Kidney epithelial cell (primary cell): ENCODE measurements around the gene ERICH2. TPM values are rescaled to one million over a fixed set of nuclear protein-coding genes. Genes with fewer than 3 reads are reported as not detected.
"Not testable (repeated sequence)": the region's sequence is repeated elsewhere in the genome, so short reads cannot be mapped to it uniquely, and the experiment has no call there.

Experiments
- DNase-seq: peaks from one replicate; pipeline ENCODE4 v3.0.0-alpha.2; 2010; ENCODE audit warnings: low read depth
- H3K27me3 ChIP-seq: 2 replicates; pipeline ENCODE4 v1.6.0; 2011; ENCODE audit warnings: low read length; ENCODE audit not compliant: control insufficient read depth, insufficient read depth
- H3K36me3 ChIP-seq: 2 replicates; pipeline ENCODE4 v1.5.1; 2011; ENCODE audit warnings: low read length; ENCODE audit not compliant: control insufficient read depth, insufficient read depth
- H3K4me3 ChIP-seq: 2 replicates; pipeline ENCODE4 v1.5.1; 2011; ENCODE audit warnings: low read depth, mild to moderate bottlenecking, control low read depth, low read length
- CTCF ChIP-seq: IDR thresholded peaks from 2 replicates; pipeline ENCODE4 v1.5.1; 2011; ENCODE audit warnings: mild to moderate bottlenecking, moderate library complexity, low read length, control low read depth, inconsistent platforms; ENCODE audit not compliant: insufficient read depth, poor library complexity, severe bottlenecking
- total RNA-seq: library from RNA; depleted of rRNA; stranded (reverse); fragments of >200 nt; gene quantifications from 2 replicates; pipeline ENCODE4 v1.2.3, GENCODE V29; 2015

The ERICH2 gene
- 0.50 and 0.89 TPM in 2 replicates for total RNA-seq

GRCh38 chr2:170770008-170770605 lies at the start of gene ERICH2:
Gene ERICH2, plus strand, starts transcription at chr2:170770378. Its CDS starts 304 bp downstream, at chr2:170770682.
- peak; percentile 29 for DNase-seq

GRCh38 chr2:170721678-170722077 lies 48.5 kb upstream of the ERICH2 start:
- H3K27me3 ChIP-seq: peaks cover 16% of the 10 kb centered on the region
- H3K4me3 ChIP-seq: no peak overlapping the region
- no peak for TF ChIP-seq CTCF
- H3K36me3 ChIP-seq: no peaks in the 10 kb centered on the region
- DNase-seq: no peak

More at GRCh38 chr2:170770008-170770605, at the start of gene ERICH2:
- peak; percentile 19 for TF ChIP-seq CTCF
- Histone ChIP-seq H3K36me3 (no peaks in the 10 kb centered on the region), H3K27me3 (peaks cover 4% of the 10 kb centered on the region), H3K4me3 (peak within 1 kb of the TSS; percentile 69)

GRCh38 chr2:170722301-170722700 lies 47.9 kb upstream of the ERICH2 start:
- DNase-seq: no peak
- Histone ChIP-seq H3K4me3 (no peak overlapping the region), H3K36me3 (no peaks in the 10 kb centered on the region), H3K27me3 (peaks cover 10% of the 10 kb centered on the region)
- no peak for TF ChIP-seq CTCF

GRCh38 chr2:170723446-170723958 lies 46.7 kb upstream of the ERICH2 start:
- no peak overlapping the region for H3K4me3 ChIP-seq
- no peak for TF ChIP-seq CTCF
- H3K27me3 ChIP-seq: no peaks in the 10 kb centered on the region
- H3K36me3 ChIP-seq: no peaks in the 10 kb centered on the region
- DNase-seq: no peak

- DNase-seq: no peak
- TF ChIP-seq CTCF: no peak
- no peak overlapping the region for H3K4me3 ChIP-seq
- H3K36me3 ChIP-seq: no peaks in the 10 kb centered on the region
- no peaks in the 10 kb centered on the region for H3K27me3 ChIP-seq
Measured at GRCh38 chr2:170733798-170734600, 36.2 kb upstream of the ERICH2 start.

- DNase-seq, H3K4me3 ChIP-seq, H3K27me3 ChIP-seq, H3K36me3 ChIP-seq: not testable (repeated sequence)
Measured at GRCh38 chr2:170734601-170735000, 35.6 kb upstream of the ERICH2 start.
